ENCODE data around the gene ACAD8.

ACAD8 gene

GRCh38 chr11:134267966-134268365 lies 14.6 kb downstream of the ACAD8 start:
- no peak overlapping the region for H3K4me3 ChIP-seq (ENCODE audit: low read depth, low read length)
- no peak for TF ChIP-seq CTCF (IDR thresholded peaks at IDR 0.05; ENCODE audit: low read depth, low read length)

DNA sequence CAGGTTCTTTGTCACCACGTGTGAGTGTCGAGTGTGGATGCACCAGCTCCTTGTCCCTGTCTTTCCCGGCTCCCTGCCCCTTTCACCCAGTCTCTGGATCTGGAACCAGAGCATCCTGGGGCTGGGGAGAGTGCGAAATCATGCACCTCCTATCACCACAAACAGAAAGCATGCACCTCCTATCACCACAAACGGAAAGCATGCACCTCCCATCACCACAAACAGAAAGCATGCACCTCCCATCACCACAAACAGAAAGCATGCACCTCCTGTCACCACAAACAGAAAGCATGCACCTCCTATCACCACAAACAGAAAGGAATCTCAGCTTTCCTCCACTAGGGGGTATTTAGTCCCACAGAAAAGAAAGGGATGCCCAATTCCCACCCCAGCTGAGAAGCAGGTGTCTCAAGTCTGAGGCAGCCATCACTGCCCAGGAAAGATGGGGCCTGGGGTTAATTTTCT lies 16.9 kb downstream of the ACAD8 start:
- TF ChIP-seq CTCF (IDR thresholded peaks at IDR 0.05; ENCODE audit: low read depth, low read length) = peak; percentile 7; the same call in 1 of the 2 replicates
- no peak overlapping the region for H3K4me3 ChIP-seq (ENCODE audit: low read depth, low read length)

DNA sequence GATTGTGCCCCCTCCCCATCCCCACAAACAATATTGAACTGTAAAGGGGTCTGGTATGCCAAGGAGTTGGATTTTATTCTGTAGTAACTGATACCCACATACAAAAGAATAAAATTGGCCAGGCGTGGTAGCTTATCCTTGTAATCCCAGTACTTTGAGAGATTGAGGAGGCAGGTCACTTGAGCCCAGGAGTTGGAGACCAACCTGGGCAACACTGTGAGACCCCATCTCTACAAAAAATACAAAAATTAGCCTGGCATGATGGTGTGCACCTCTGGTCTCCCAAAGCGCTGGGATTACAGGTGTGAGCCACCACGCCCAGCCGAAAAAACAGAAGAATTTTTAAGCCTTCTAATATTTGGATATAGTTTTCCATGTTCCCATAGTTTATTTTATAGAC lies 18.6 kb downstream of the ACAD8 start:
- no peak for TF ChIP-seq CTCF (IDR thresholded peaks at IDR 0.05; ENCODE audit: low read depth, low read length)
- H3K4me3 ChIP-seq (ENCODE audit: low read depth, low read length) = no peak overlapping the region

GRCh38 chr11:134272381-134273316 lies 19.3 kb downstream of the ACAD8 start:
- no peak overlapping the region for H3K4me3 ChIP-seq (ENCODE audit: low read depth, low read length)

GRCh38 chr11:134273317-134273712 lies 19.9 kb downstream of the ACAD8 start:
- TF ChIP-seq CTCF (IDR thresholded peaks at IDR 0.05; ENCODE audit: low read depth, low read length) = no peak
- no peak overlapping the region for H3K4me3 ChIP-seq (ENCODE audit: low read depth, low read length)

More at GRCh38 chr11:134272381-134273316, 19.3 kb downstream of the ACAD8 start:
- TF ChIP-seq CTCF (IDR thresholded peaks at IDR 0.05; ENCODE audit: low read depth, low read length) = no peak

DNA sequence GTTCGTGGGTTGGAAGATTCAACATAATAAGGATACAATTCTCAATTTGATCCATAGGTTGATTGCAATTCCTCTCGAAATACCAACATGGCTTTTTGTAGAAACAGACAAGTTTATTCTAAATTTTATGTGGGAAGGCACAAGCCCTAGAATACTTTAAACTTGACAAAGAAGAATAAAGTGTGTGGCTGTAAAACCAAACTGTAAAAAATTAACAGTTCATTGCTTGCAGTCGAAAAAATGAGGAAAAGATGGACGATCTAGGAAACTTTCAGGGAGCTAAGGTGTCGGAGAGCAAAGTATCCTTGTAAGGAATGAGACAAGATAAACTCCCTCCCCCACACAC lies 21.8 kb downstream of the ACAD8 start:
- TF ChIP-seq CTCF (IDR thresholded peaks at IDR 0.05; ENCODE audit: low read depth, low read length) = no peak
- H3K4me3 ChIP-seq (ENCODE audit: low read depth, low read length) = no peak overlapping the region
